HG03060 (cell line): ENCODE measurements around the gene TIPARP.

Experiments
- ATAC-seq: cut with Tn5 transposase; IDR thresholded peaks from one replicate; pipeline ENCODE4 v1.9.1; 2021; ENCODE audit warnings: low read depth, moderate number of reproducible peaks; ENCODE audit not compliant: unreplicated experiment

TIPARP gene

GRCh38 chr3:156674046-156674910, at the start of gene TIPARP:
TSS of gene TIPARP (plus strand) at chr3:156674590. CDS start at chr3:156677698, 3,108 bp downstream.
- peak; percentile 84 for ATAC-seq

- ATAC-seq, result no peak
Observed at GRCh38 chr3:156626104-156626503, 48.3 kb upstream of the TIPARP start.

- ATAC-seq, result no peak
Observed at GRCh38 chr3:156627946-156628569, 46.3 kb upstream of the TIPARP start.

GRCh38 chr3:156628836-156629618, 45.4 kb upstream of the TIPARP start:
- ATAC-seq, result no peak

- ATAC-seq, result no peak
Observed at GRCh38 chr3:156630081-156630772, 44.2 kb upstream of the TIPARP start.

- ATAC-seq, result no peak
Observed at GRCh38 chr3:156630773-156631093, 43.7 kb upstream of the TIPARP start.

GRCh38 chr3:156631323-156631722, 43.1 kb upstream of the TIPARP start:
- no peak for ATAC-seq

- ATAC-seq, result no peak
Observed at GRCh38 chr3:156632601-156633000, 41.8 kb upstream of the TIPARP start.

- no peak for ATAC-seq
Observed at GRCh38 chr3:156633335-156633734, 41.1 kb upstream of the TIPARP start.

- no peak for ATAC-seq
Observed at GRCh38 chr3:156635034-156635433, 39.4 kb upstream of the TIPARP start.

GRCh38 chr3:156635973-156636372, 38.4 kb upstream of the TIPARP start:
- no peak for ATAC-seq

- ATAC-seq, result no peak
Observed at GRCh38 chr3:156637480-156638022, 36.8 kb upstream of the TIPARP start.

GRCh38 chr3:156638271-156638670, 36.1 kb upstream of the TIPARP start:
- ATAC-seq, result no peak

GRCh38 chr3:156639414-156640023, 34.9 kb upstream of the TIPARP start:
- no peak for ATAC-seq

GRCh38 chr3:156641618-156641975, 32.8 kb upstream of the TIPARP start:
- ATAC-seq, result no peak

GRCh38 chr3:156642750-156643728, 31.4 kb upstream of the TIPARP start:
- no peak for ATAC-seq

GRCh38 chr3:156643729-156644389, 30.5 kb upstream of the TIPARP start:
- ATAC-seq, result no peak

- no peak for ATAC-seq
Observed at GRCh38 chr3:156644958-156645357, 29.4 kb upstream of the TIPARP start.
